Measurements from ENCODE around the gene PBX3. TPM values are rescaled to one million over a fixed set of nuclear protein-coding genes. Genes with fewer than 3 reads are reported as not detected.

Gene PBX3
- total and polyA plus RNA-seq, 2 of the 13 experiments (the other 11 are each of a cell fraction or from before 2014, with no cell fraction given), result 6.0 to 11.2 TPM

DNA sequence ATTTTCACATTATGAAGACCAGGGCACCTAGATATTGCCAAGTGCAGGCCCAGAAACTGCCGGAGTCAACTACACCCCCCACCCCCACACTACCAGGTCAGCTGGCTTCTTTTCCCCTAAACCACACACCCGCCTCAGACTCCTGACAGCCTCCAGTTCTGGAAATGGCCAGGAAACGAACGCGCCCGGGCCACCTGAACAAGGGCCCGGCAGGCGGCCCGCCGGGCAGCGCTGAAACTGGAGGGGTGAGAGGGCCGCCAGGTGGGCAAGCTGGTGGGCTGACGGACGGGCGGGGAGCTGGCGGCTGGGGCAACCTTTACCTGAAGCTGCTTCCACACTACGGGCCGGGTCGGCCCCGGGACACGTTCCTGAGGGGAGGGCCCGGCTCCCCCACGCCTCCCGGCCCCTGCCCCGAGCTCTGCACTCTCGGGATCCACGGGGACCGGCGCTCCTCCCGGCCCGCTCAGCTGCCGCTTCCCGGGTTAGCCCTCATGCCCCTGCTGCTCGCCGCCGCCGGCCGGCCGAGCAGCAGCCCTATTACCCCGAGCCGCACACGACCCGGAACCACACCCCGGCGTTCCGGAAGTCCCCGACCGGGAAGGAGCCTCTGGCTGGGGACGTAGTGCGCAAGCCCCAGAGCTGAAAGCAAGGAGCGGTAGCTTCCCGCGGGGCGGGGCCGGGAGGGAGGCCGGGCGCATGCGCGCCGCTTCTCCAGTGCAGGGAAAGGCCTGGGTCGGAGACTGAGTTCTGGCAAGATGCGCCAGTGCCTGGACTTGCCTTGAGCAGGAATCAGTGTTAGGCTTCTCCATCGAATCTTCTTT is 40.3 kb upstream of the PBX3 start, which contains the start of gene MAPKAP1 (continued):
- peak; percentile 79; the same call in 1 of the 2 replicates for TF ChIP-seq ZSCAN31 (CRISPR knock-in tag; IDR thresholded peaks at IDR 0.05; ENCODE audit: low read depth)
- TF ChIP-seq, protein P1, sequence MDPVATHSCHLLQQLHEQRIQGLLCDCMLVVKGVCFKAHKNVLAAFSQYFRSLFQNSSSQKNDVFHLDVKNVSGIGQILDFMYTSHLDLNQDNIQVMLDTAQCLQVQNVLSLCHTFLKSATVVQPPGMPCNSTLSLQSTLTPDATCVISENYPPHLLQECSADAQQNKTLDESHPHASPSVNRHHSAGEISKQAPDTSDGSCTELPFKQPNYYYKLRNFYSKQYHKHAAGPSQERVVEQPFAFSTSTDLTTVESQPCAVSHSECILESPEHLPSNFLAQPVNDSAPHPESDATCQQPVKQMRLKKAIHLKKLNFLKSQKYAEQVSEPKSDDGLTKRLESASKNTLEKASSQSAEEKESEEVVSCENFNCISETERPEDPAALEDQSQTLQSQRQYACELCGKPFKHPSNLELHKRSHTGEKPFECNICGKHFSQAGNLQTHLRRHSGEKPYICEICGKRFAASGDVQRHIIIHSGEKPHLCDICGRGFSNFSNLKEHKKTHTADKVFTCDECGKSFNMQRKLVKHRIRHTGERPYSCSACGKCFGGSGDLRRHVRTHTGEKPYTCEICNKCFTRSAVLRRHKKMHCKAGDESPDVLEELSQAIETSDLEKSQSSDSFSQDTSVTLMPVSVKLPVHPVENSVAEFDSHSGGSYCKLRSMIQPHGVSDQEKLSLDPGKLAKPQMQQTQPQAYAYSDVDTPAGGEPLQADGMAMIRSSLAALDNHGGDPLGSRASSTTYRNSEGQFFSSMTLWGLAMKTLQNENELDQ (CRISPR knock-in tag; IDR thresholded peaks at IDR 0.05; ENCODE audit: borderline replicate concordance), result no peak
- TF ChIP-seq ZNF766 (CRISPR knock-in tag; IDR thresholded peaks at IDR 0.05; ENCODE audit: borderline replicate concordance), result peak; percentile 55; the same call in 1 of the 2 replicates
- TF ChIP-seq, protein P2, sequence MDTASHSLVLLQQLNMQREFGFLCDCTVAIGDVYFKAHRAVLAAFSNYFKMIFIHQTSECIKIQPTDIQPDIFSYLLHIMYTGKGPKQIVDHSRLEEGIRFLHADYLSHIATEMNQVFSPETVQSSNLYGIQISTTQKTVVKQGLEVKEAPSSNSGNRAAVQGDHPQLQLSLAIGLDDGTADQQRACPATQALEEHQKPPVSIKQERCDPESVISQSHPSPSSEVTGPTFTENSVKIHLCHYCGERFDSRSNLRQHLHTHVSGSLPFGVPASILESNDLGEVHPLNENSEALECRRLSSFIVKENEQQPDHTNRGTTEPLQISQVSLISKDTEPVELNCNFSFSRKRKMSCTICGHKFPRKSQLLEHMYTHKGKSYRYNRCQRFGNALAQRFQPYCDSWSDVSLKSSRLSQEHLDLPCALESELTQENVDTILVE (CRISPR knock-in tag; IDR thresholded peaks at IDR 0.05), result peak; percentile 49; the same call in 1 of the 2 replicates
- TF ChIP-seq KLF16 (CRISPR knock-in tag; IDR thresholded peaks at IDR 0.05), result peak in 1 of 2 experiments; percentile 60; a peak in 1 of 4 replicates
- TF ChIP-seq, protein P3, sequence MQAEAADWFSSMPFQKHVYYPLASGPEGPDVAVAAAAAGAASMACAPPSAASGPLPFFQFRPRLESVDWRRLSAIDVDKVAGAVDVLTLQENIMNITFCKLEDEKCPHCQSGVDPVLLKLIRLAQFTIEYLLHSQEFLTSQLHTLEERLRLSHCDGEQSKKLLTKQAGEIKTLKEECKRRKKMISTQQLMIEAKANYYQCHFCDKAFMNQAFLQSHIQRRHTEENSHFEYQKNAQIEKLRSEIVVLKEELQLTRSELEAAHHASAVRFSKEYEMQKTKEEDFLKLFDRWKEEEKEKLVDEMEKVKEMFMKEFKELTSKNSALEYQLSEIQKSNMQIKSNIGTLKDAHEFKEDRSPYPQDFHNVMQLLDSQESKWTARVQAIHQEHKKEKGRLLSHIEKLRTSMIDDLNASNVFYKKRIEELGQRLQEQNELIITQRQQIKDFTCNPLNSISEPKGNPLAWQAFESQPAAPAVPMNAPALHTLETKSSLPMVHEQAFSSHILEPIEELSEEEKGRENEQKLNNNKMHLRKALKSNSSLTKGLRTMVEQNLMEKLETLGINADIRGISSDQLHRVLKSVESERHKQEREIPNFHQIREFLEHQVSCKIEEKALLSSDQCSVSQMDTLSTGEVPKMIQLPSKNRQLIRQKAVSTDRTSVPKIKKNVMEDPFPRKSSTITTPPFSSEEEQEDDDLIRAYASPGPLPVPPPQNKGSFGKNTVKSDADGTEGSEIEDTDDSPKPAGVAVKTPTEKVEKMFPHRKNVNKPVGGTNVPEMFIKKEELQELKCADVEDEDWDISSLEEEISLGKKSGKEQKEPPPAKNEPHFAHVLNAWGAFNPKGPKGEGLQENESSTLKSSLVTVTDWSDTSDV (CRISPR knock-in tag; IDR thresholded peaks at IDR 0.05), result no peak
- peak; percentile 85; the same call in 1 of the 2 replicates for TF ChIP-seq KDM5B (CRISPR knock-in tag; IDR thresholded peaks at IDR 0.05; ENCODE audit: borderline replicate concordance)
- TF ChIP-seq HHEX (CRISPR knock-in tag; IDR thresholded peaks at IDR 0.05), result no peak
- no peak for TF ChIP-seq ZC3H13 (CRISPR knock-in tag; IDR thresholded peaks at IDR 0.05)
- TF ChIP-seq SIX4 (CRISPR knock-in tag; IDR thresholded peaks at IDR 0.05), result no peak
- TF ChIP-seq, protein P4, sequence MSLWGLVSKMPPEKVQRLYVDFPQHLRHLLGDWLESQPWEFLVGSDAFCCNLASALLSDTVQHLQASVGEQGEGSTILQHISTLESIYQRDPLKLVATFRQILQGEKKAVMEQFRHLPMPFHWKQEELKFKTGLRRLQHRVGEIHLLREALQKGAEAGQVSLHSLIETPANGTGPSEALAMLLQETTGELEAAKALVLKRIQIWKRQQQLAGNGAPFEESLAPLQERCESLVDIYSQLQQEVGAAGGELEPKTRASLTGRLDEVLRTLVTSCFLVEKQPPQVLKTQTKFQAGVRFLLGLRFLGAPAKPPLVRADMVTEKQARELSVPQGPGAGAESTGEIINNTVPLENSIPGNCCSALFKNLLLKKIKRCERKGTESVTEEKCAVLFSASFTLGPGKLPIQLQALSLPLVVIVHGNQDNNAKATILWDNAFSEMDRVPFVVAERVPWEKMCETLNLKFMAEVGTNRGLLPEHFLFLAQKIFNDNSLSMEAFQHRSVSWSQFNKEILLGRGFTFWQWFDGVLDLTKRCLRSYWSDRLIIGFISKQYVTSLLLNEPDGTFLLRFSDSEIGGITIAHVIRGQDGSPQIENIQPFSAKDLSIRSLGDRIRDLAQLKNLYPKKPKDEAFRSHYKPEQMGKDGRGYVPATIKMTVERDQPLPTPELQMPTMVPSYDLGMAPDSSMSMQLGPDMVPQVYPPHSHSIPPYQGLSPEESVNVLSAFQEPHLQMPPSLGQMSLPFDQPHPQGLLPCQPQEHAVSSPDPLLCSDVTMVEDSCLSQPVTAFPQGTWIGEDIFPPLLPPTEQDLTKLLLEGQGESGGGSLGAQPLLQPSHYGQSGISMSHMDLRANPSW (CRISPR knock-in tag; IDR thresholded peaks at IDR 0.05; ENCODE audit: borderline replicate concordance), result no peak; the same call in 1 of the 2 replicates
- TF ChIP-seq, protein P5, sequence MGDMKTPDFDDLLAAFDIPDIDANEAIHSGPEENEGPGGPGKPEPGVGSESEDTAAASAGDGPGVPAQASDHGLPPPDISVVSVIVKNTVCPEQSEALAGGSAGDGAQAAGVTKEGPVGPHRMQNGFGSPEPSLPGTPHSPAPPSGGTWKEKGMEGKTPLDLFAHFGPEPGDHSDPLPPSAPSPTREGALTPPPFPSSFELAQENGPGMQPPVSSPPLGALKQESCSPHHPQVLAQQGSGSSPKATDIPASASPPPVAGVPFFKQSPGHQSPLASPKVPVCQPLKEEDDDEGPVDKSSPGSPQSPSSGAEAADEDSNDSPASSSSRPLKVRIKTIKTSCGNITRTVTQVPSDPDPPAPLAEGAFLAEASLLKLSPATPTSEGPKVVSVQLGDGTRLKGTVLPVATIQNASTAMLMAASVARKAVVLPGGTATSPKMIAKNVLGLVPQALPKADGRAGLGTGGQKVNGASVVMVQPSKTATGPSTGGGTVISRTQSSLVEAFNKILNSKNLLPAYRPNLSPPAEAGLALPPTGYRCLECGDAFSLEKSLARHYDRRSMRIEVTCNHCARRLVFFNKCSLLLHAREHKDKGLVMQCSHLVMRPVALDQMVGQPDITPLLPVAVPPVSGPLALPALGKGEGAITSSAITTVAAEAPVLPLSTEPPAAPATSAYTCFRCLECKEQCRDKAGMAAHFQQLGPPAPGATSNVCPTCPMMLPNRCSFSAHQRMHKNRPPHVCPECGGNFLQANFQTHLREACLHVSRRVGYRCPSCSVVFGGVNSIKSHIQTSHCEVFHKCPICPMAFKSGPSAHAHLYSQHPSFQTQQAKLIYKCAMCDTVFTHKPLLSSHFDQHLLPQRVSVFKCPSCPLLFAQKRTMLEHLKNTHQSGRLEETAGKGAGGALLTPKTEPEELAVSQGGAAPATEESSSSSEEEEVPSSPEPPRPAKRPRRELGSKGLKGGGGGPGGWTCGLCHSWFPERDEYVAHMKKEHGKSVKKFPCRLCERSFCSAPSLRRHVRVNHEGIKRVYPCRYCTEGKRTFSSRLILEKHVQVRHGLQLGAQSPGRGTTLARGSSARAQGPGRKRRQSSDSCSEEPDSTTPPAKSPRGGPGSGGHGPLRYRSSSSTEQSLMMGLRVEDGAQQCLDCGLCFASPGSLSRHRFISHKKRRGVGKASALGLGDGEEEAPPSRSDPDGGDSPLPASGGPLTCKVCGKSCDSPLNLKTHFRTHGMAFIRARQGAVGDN (CRISPR knock-in tag; IDR thresholded peaks at IDR 0.05), result peak; percentile 93
- no peak for TF ChIP-seq ZFP37 (CRISPR knock-in tag; IDR thresholded peaks at IDR 0.05; ENCODE audit: borderline replicate concordance)
- TF ChIP-seq PHF5A (CRISPR knock-in tag; IDR thresholded peaks at IDR 0.05; ENCODE audit: low read depth, unreplicated experiment), result no peak

All from HepG2 (cell line).